ENCODE data around the gene HCN3. TPM values are rescaled to one million over a fixed set of nuclear protein-coding genes. Genes with fewer than 3 reads are reported as not detected.
"Not testable (repeated sequence)": the region's sequence is repeated elsewhere in the genome, so short reads cannot be mapped to it uniquely, and the experiment has no call there.

HCN3 gene
- total RNA-seq, 4 donors from 2014 or later: 2.1 to 3.0 (median 2.5) TPM

DNA sequence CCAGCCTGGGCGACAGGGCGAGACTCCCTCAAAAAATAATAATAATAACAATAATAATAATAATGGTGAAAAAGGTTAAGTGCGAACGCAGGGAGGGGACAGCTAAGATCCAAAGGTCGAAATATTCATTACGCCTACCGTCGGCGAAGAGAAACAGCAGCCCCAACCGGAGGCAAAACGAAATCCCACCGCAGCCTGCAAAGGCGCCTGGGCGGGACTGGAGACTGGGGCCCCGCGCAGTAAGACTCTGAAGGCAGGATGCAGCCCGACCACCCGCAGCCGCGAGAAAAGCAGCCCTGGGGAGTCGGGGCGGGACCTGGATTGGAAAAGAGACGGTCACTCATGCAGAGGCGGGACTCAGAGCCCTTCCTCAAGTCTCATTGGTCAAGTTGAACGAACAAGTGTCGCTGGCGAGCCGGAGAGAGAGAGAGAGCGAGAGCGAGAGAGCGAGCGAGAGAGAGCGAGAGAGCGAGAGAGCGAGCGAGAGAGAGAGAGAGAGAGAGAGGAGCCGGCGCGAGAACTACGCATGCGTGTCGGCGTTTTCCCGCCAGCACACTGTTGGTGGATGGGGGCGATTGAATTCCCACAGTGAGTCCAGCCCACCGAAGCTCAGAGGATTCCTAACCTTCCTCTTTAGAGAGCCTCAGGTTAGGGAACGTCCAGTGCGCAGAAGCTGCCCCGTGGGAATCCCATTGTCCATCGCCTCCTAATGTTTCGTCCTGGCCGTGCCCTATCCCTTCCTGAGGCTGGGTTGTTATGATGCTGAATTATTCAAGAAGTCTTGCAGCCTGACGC is 32.7 kb upstream of the HCN3 start:
- Histone ChIP-seq H3K4me1 (peaks cover 2 to 57% (median 34%) of the 10 kb centered on the region in 3 donors), H3K36me3 (peaks cover 0 to 29% (median 4%) of the 10 kb centered on the region in 3 donors), H3K4me3 (peak overlapping the region; percentile 61 to 80 (median 76)), H3K9me3 (no peaks in the 10 kb centered on the region), H3K27ac (peak overlapping the region; percentile 88 to 96 (median 92)), H3K27me3 (no peaks in the 10 kb centered on the region)
- peak; percentile 92 for DNase-seq
- WGBS, 2 donors: 0% methylated on average over 49 of the region's 53 CpGs
- TF ChIP-seq, protein P1, sequence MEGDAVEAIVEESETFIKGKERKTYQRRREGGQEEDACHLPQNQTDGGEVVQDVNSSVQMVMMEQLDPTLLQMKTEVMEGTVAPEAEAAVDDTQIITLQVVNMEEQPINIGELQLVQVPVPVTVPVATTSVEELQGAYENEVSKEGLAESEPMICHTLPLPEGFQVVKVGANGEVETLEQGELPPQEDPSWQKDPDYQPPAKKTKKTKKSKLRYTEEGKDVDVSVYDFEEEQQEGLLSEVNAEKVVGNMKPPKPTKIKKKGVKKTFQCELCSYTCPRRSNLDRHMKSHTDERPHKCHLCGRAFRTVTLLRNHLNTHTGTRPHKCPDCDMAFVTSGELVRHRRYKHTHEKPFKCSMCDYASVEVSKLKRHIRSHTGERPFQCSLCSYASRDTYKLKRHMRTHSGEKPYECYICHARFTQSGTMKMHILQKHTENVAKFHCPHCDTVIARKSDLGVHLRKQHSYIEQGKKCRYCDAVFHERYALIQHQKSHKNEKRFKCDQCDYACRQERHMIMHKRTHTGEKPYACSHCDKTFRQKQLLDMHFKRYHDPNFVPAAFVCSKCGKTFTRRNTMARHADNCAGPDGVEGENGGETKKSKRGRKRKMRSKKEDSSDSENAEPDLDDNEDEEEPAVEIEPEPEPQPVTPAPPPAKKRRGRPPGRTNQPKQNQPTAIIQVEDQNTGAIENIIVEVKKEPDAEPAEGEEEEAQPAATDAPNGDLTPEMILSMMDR (IDR thresholded peaks at IDR 0.05): peak in 5 of 6 experiments; percentile 55 to 100 (median 78)
- peak in 3 of 4 donors; percentile 61 to 86 (median 86) for TF ChIP-seq POLR2A (IDR thresholded peaks at IDR 0.05)
- intact Hi-C loops (cut with DNase I): loop anchor here (5.0 kb wide), 1 partner anchor 37 kb away; the partner anchor contains the start of genes MTX1 and THBS3

DNA sequence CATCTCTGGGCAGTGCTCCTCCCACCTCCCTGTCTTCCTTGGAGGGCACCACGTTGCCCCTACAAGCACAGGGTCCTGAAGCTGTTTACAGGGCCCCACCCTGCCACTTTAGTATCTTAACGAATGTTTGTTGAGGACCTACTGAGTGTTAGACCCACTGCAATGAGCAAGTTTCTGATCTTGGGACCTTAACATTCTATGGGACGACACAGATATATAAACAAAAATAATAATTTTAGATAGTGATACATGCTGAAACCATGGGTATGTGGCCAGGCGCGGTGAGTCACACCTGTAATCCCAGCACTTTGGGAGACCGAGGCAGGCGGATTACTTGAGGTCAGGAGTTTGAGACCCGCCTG is 32.1 kb upstream of the HCN3 start:
- intact Hi-C loops (cut with DNase I): no loop called here
- WGBS, 2 donors: 63 to 67% methylated on average over 7 of the region's 8 CpGs
- peaks cover 0 to 28% (median 4%) of the 10 kb centered on the region in 3 donors for H3K36me3 ChIP-seq
- peak overlapping the region; percentile 88 to 96 (median 92) for H3K27ac ChIP-seq
- no peaks in the 10 kb centered on the region for H3K27me3 ChIP-seq
- H3K4me1 ChIP-seq: peaks cover 3 to 55% (median 32%) of the 10 kb centered on the region in 3 donors
- TF ChIP-seq POLR2A (IDR thresholded peaks at IDR 0.05): no peak
- TF ChIP-seq, protein P1 (IDR thresholded peaks at IDR 0.05): no peak
- DNase-seq: no peak
- H3K4me3 ChIP-seq: peak overlapping the region; percentile 61 to 80 (median 76)
- H3K9me3 ChIP-seq: no peaks in the 10 kb centered on the region

DNA sequence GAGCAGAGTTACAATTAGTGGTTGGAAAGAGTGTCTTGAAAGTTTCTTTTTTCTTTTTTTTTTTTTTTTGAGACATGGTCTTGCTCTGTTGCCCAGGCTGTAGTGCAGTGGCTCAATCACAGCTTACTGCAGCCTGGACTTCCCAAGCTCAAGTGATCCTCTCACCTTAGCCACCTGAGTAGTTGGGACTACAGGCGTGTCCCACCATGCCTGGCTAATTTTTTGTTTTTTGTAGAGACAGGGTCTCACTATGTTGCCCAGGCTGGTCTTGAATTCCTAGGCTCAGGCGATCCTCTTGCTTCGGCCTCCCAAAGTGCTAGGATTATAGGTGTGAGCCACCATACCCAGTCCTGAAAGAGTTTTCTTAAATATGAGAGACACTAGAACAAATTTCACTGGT is 30.5 kb upstream of the HCN3 start:
- H3K27me3 ChIP-seq; H3K4me3 ChIP-seq; H3K9me3 ChIP-seq; intact Hi-C loops (cut with DNase I); H3K27ac ChIP-seq; DNase-seq: not testable (repeated sequence)
- 89 to 96% methylated on average over 1 to 2 of the region's 3 CpGs for WGBS, 2 donors
- peaks cover 0 to 33% (median 4%) of the 10 kb centered on the region in 3 donors for H3K36me3 ChIP-seq
- peaks cover 12 to 50% (median 30%) of the 10 kb centered on the region in 3 donors for H3K4me1 ChIP-seq

DNA sequence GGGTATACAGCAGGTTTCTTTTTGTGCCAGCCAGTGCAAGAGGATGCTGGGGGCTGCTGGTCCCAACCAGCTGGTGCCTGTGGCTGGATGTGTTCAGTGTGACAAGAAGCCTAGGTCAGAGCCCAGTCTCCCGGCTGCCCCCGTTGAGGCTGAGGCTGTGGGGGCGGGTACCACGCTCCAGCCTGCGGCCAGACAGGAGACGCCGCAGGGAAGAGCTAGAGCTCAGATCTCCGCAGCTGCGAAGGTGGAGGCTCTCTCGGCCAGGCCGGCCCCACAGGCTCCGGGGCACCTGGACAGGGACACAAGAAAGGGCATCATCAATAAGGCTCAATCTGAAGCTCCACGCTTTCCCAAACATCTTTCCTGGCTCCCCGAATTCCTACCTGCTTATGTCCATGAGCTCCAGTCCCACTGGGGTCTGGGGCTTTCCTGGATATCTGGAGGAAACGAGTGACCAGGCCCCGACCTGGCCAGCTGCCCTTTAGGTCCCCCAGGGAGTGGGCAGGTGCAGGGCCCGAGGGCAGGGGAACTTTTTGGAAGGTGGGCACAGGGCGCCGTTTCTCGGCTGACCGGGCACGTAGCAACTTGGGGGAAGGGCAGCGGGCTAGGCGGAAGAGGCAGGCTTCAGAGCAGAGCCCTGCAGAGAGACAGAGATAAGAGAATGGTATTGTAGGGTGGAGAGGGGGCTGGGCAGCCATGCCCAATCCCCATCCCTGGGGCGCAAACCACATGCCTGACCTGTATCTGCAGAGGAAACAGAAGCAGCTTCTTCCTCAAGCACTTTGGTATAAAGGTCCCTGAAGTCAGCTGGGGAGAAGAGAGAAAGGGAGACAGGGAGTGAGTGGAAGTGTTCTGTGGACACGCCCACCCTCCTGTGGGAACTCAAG is 29.4 kb upstream of the HCN3 start:
- TF ChIP-seq, protein P1 (IDR thresholded peaks at IDR 0.05): no peak
- TF ChIP-seq POLR2A (IDR thresholded peaks at IDR 0.05): no peak
- H3K36me3 ChIP-seq: peaks cover 0 to 33% (median 4%) of the 10 kb centered on the region in 3 donors
- intact Hi-C loops (cut with DNase I): no loop called here
- no peaks in the 10 kb centered on the region for H3K9me3 ChIP-seq
- no peak overlapping the region for H3K27ac ChIP-seq
- DNase-seq: no peak
- H3K4me1 ChIP-seq: peaks cover 12 to 39% (median 24%) of the 10 kb centered on the region in 3 donors
- H3K27me3 ChIP-seq: no peaks in the 10 kb centered on the region
- 93 to 97% methylated on average over 3 to 11 of the region's 26 CpGs for WGBS, 2 donors
- no peak overlapping the region for H3K4me3 ChIP-seq

DNA sequence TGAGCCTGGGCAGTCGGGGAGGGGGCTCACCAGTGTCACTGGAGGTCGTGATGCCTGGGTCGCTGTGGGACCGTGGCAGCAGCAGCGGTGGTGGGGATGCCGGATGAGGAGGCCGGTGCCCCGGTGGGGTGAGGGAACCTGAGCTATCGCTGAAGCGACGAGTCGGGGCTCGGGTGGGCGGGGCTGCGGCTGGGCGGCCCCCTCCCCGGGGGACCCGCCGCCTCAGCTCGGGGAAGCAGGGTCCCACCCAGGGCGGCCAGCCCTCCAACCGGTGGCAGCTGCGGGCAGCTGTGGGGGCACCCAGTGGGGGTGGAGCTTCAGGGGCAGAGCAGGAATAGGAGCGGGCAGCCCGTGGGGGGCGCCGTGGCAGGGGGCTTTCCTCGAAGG is 27.0 kb upstream of the HCN3 start:
- Histone ChIP-seq H3K27ac (peak overlapping the region; percentile 19 to 64 (median 54)), H3K36me3 (peaks cover 0 to 33% (median 4%) of the 10 kb centered on the region in 3 donors), H3K27me3 (no peaks in the 10 kb centered on the region), H3K9me3 (no peaks in the 10 kb centered on the region), H3K4me3 (peak overlapping the region in 3 of 4 donors; percentile 9 to 54 (median 29)), H3K4me1 (peaks cover 23 to 43% (median 28%) of the 10 kb centered on the region in 3 donors)
- WGBS, 2 donors: 38% methylated on average over 2 of the region's 28 CpGs; no CpG with 5 or more reads in 1 of the 2 donors
- intact Hi-C loops (cut with DNase I): loop anchor here (5.0 kb wide), 1 partner anchor 77 kb away; no protein-coding TSS in a partner anchor
- no peak for DNase-seq
- no peak for TF ChIP-seq POLR2A (IDR thresholded peaks at IDR 0.05)
- TF ChIP-seq, protein P1 (IDR thresholded peaks at IDR 0.05): no peak

Data from esophagus squamous epithelium (tissue), 5 donors.